Measurements from ENCODE around the gene CLEC16A.

CLEC16A gene

DNA sequence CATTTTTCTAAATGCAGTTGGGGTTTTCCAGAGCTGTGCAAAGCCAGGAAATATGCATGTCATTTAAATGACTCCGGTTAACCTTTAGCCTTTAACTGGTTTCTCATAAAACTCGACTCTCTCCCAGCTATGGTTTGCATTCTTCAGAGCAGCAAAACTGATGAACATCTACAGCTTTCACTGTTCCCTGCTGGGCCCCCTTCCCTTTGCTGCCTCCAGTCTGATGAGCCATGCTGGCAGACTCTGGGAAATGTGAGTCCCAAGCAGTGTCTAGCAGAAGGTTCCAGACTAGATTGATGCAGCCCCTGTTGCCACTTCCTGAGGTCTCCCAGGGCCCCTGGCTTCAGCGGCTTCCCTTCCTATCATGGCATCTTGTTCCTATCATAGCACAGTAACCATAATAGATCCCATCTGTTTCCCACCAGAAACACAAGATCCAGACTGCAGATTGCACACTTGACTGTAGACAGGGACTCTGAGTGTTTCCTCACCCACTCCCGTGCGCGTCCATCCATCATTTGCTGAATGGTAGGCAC, 135.4 kb downstream of the CLEC16A start:
- TF ChIP-seq, protein P1, sequence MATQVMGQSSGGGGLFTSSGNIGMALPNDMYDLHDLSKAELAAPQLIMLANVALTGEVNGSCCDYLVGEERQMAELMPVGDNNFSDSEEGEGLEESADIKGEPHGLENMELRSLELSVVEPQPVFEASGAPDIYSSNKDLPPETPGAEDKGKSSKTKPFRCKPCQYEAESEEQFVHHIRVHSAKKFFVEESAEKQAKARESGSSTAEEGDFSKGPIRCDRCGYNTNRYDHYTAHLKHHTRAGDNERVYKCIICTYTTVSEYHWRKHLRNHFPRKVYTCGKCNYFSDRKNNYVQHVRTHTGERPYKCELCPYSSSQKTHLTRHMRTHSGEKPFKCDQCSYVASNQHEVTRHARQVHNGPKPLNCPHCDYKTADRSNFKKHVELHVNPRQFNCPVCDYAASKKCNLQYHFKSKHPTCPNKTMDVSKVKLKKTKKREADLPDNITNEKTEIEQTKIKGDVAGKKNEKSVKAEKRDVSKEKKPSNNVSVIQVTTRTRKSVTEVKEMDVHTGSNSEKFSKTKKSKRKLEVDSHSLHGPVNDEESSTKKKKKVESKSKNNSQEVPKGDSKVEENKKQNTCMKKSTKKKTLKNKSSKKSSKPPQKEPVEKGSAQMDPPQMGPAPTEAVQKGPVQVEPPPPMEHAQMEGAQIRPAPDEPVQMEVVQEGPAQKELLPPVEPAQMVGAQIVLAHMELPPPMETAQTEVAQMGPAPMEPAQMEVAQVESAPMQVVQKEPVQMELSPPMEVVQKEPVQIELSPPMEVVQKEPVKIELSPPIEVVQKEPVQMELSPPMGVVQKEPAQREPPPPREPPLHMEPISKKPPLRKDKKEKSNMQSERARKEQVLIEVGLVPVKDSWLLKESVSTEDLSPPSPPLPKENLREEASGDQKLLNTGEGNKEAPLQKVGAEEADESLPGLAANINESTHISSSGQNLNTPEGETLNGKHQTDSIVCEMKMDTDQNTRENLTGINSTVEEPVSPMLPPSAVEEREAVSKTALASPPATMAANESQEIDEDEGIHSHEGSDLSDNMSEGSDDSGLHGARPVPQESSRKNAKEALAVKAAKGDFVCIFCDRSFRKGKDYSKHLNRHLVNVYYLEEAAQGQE (IDR thresholded peaks at IDR 0.05; ENCODE audit: insufficient replicate concordance, low read depth), result no peak
- TF ChIP-seq SPI1 (IDR thresholded peaks at IDR 0.05; ENCODE audit: borderline replicate concordance, low read depth) (no peak), GABPA (IDR thresholded peaks at IDR 0.05; ENCODE audit: low read depth) (no peak), POLR2AphosphoS5 (IDR thresholded peaks at IDR 0.05; ENCODE audit: low read depth) (no peak)
- TF ChIP-seq, protein P2, sequence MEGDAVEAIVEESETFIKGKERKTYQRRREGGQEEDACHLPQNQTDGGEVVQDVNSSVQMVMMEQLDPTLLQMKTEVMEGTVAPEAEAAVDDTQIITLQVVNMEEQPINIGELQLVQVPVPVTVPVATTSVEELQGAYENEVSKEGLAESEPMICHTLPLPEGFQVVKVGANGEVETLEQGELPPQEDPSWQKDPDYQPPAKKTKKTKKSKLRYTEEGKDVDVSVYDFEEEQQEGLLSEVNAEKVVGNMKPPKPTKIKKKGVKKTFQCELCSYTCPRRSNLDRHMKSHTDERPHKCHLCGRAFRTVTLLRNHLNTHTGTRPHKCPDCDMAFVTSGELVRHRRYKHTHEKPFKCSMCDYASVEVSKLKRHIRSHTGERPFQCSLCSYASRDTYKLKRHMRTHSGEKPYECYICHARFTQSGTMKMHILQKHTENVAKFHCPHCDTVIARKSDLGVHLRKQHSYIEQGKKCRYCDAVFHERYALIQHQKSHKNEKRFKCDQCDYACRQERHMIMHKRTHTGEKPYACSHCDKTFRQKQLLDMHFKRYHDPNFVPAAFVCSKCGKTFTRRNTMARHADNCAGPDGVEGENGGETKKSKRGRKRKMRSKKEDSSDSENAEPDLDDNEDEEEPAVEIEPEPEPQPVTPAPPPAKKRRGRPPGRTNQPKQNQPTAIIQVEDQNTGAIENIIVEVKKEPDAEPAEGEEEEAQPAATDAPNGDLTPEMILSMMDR (IDR thresholded peaks at IDR 0.05; ENCODE audit: insufficient read depth, low read length), result no peak
- no peak for DNase-seq (ENCODE audit: low read depth in 1 of 2, low spot score in 1 of 2)
- Histone ChIP-seq H3K27ac (replicated peaks) (no peak overlapping the region), H3K27me3 (ENCODE audit: insufficient read depth, poor library complexity, severe bottlenecking) (no peaks in the 10 kb centered on the region), H3K4me3 (replicated peaks; ENCODE audit: insufficient read depth, low read length) (no peak overlapping the region)

DNA sequence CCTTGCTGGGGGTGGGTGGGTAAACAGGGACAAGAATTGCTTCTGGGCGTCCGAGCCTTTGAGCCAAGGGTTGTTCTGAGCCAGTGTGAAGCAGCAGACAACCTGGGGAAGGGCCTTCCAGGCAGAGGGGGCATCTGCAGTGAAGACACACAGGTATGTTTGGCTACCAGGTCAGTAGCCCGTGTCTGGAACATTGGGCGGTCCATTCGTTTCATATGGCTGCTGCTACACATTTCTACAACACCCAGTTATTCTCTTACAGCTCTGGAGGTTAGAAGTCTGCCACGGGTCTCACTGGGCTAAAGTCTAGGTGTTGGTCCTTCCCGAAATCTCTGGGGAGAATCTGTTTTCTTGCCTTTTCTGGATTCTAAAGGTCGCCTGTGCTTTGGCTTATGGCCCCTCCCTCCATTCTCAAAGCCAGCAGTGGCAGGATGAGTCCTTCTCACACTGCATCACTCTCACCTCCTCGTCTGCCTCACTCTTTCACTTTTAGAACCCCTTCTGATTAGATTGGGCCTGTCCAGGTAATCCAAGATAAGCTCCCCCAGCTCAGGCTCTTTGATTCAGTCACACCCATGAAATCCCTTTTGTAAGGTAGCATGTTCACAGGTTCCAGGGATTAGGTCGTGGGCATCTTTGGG, 136.1 kb downstream of the CLEC16A start:
- DNase-seq (ENCODE audit: low read depth in 1 of 2, low spot score in 1 of 2), result no peak
- H3K27ac ChIP-seq (replicated peaks), result no peak overlapping the region
- H3K4me3 ChIP-seq (replicated peaks; ENCODE audit: insufficient read depth, low read length), result no peak overlapping the region

DNA sequence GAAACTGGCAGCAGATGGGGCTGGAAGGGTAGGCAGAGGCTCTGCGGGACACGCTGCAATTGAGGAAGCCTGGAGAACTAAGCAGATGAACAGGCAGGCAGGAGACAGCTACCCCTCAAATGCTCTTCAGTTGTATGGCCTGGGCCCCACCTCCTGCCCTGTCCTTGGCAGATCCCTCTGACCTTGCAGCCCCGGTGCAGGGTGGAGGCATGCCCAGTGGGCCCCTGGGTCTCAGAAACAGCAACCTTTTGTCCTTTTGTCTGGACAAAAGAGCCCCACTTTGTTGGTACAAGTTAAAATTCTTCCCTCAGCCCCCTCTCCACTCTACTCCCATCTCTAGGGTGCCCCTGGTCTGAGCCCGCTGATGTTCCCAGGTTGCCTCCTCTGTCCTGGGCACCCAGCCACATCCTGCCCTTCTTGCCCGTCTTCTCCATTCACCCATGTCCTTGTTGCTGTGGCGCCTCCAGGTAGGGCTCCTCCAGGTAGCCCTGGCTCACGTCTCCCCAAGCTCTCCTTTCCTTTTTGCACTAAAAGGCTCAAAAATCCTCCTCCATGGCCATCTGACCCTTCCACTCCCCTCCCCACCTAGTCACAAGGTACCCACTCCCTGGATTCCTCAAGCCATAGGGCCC, 136.8 kb downstream of the CLEC16A start:
- Histone ChIP-seq H3K27ac (replicated peaks) (no peak overlapping the region), H3K27me3 (ENCODE audit: insufficient read depth, poor library complexity, severe bottlenecking) (no peaks in the 10 kb centered on the region), H3K4me3 (replicated peaks; ENCODE audit: insufficient read depth, low read length) (no peak overlapping the region)
- no peak for TF ChIP-seq SPI1 (IDR thresholded peaks at IDR 0.05; ENCODE audit: borderline replicate concordance, low read depth)
- TF ChIP-seq, protein P2 (IDR thresholded peaks at IDR 0.05; ENCODE audit: insufficient read depth, low read length), result no peak
- no peak for TF ChIP-seq POLR2AphosphoS5 (IDR thresholded peaks at IDR 0.05; ENCODE audit: low read depth)
- TF ChIP-seq GABPA (IDR thresholded peaks at IDR 0.05; ENCODE audit: low read depth), result no peak
- TF ChIP-seq, protein P1 (IDR thresholded peaks at IDR 0.05; ENCODE audit: insufficient replicate concordance, low read depth), result no peak
- no peak for DNase-seq (ENCODE audit: low read depth in 1 of 2, low spot score in 1 of 2)

More for the DNA sequence above, 136.1 kb downstream of the CLEC16A start:
- no peaks in the 10 kb centered on the region for H3K27me3 ChIP-seq (ENCODE audit: insufficient read depth, poor library complexity, severe bottlenecking)
- no peak for TF ChIP-seq POLR2AphosphoS5 (IDR thresholded peaks at IDR 0.05; ENCODE audit: low read depth)
- TF ChIP-seq, protein P1 (IDR thresholded peaks at IDR 0.05; ENCODE audit: insufficient replicate concordance, low read depth), result no peak
- TF ChIP-seq GABPA (IDR thresholded peaks at IDR 0.05; ENCODE audit: low read depth), result no peak
- TF ChIP-seq, protein P2 (IDR thresholded peaks at IDR 0.05; ENCODE audit: insufficient read depth, low read length), result no peak
- TF ChIP-seq SPI1 (IDR thresholded peaks at IDR 0.05; ENCODE audit: borderline replicate concordance, low read depth), result no peak

All from HL-60 (cell line).